Stimulated activated CD8-positive, alpha-beta memory T cell treated with anti-CD3 and anti-CD28 coated beads, Interleukin-15, amount 100 ng/mL, for 4 hours (primary cell): ENCODE measurements around the gene BAHD1.

Experiments used
- DNase-seq, 2 donors: peaks; one replicate each; pipeline ENCODE4 v3.0.0-alpha.2; 2020; ENCODE audit warnings: low read depth in 2 of 2

The BAHD1 gene

DNA sequence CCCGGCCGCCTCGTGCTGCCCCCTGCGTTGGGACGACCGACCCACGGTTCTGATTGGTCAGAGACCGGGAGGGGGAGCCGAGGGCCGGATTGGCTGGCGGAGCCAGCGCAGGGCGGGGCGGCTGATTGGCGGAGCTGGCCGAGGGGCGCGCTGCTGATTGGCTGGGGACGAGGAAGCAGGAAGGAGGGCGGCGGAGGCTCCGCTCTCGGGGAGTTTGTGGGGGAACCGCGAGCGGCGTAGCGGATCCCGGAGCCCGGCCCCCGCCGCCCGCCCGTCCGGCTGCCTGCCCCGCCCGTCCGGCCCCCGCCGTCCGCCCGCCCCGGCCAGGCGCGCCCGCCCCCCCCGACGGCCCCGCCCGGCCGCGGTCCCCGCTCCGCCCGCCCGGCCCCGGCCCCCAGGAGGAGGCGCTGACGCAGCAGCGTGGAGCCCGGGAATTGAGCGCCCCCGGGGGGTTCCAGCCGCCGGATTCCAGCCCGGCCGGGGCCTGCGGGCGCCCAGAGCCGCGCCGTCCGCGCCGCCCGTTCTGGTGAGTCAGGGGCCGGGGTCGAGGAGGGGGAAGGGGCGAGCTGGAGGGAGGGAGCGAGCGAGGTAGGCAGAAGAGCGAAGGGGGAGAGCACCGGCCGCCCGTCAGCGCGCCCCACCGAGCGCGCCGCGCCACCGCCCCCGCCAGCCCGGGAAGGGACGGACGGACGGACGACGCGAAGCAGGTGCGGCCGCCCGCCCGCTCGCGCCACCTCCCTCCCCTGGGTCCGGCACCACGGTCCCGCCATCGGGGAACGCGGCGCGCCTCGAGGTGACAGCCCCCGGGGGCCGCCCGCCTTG, at the start of gene BAHD1:
Gene BAHD1, plus strand, starts transcription at position 211 of the 822 bp plus-strand sequence. CDS start 17,512 bp downstream, outside the sequence.
- DNase-seq: peak; percentile 92 to 93

DNA sequence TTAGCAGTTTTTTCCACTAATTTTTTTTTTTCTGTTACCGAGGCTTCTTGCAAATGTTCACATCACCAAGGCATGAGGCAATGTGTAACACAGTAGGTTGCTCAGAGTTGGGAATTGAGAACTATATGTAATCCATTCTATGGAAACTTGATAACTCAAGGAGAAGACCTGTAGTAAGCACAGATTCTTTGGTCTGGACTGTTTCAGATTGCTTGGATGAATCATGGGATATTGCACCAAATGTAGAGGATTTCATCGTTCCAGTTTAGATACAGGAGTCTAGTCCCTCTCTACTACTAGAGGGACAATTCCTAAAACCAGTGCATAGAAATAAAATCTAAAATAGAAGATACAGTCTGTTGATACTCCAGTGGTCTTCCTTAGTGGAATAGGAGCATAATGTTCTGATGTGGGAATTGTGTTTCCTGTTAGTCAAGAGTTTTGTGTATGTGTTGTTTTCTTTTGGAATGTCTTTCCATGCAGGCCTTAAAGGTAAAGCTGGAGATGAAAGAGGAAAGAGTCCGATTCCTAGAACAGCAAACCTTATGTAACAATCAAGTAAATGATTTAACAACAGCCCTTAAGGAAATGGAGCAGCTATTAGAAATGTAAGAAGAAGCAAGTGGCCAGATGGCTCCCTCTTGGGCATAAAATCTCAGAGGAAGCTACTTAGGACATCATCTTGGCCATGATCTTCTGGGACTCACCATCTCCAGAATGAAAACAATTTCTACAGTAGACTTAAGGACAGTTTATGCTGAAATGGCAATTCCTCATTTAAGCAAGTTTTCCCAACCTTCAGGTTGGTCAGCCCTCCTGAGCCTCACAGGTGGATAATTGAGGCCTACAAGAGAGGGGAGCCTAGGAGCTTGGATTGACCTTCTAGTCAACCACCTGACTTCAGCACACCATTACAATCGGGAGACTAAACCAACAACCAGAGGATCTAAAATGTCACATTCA, 47.5 kb upstream of the BAHD1 start:
- DNase-seq: no peak

DNA sequence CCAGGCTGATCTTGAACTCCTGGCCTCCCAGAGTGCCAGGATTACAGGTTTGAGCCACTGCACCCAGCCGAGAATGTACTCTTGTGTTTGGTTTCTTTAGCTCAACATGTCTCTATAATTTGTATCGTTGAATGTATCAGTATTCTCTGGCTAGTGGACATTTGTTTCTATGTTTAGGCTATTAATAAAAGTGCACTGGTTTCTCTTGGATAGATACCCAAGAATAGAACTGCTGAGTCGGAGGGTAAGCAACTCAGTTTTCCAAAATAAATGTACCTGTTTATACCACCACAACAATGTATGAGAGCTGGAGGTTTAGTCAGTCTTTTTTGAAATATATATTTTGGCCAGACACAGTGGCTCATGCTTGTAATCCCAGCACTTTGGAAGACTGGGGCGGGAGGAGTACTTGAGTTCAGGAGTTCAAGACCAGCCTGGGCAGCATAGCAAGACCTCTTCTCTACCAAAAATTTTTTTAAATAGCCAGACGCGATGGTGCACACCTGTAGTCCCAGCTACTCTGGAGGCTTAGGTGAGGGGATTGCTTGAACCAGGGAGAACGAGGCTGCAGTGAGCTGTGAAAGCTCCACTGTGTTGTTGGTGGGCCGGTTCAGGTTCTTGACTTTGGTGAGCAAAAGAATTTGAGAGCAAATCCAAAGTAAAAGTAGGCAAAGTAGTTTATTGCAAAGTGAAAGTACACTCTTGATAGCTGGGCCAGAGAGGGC, 42.9 kb upstream of the BAHD1 start:
- DNase-seq: no peak

DNA sequence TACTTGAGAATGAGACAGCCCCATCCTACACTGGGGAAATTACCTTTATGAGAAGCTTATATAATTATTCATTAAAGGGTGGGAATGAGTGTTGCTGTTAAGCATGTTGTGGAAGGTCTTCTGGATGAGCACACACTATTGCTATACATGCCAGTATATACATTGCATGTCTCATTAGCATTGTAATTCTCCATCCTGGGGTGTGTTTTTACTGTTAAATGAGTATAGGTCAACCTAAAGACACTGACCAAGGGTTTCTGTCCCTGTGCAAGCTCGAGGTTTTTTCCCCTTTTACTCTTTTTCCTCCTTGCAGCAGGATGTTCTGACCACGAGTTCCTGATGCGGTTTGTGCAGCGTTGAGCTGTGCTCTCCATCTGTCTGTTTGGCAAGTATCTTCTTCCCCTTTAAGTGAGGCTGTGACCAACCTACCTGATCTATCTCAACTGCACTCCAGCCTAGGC, 42.3 kb upstream of the BAHD1 start:
- DNase-seq: no peak

DNA sequence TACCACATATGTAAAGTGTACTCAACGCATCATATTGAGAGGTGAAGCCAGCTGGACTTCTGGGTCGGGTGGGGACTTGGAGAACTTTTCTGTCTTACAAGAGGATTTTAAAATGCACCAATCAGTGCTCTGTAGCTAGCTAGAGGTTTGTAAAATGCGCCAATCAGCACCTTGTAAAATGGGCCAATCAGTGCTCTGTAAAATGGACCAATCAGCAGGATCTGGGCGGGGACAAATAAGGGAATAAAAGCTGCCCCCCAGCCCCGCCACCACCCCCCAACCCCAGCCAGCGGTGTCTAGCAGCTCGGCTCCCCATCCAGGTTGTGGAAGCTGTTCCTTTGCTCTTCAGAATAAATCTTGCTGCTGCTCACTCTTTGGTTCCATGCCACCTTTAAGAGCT, 41.4 kb upstream of the BAHD1 start:
- no peak for DNase-seq

DNA sequence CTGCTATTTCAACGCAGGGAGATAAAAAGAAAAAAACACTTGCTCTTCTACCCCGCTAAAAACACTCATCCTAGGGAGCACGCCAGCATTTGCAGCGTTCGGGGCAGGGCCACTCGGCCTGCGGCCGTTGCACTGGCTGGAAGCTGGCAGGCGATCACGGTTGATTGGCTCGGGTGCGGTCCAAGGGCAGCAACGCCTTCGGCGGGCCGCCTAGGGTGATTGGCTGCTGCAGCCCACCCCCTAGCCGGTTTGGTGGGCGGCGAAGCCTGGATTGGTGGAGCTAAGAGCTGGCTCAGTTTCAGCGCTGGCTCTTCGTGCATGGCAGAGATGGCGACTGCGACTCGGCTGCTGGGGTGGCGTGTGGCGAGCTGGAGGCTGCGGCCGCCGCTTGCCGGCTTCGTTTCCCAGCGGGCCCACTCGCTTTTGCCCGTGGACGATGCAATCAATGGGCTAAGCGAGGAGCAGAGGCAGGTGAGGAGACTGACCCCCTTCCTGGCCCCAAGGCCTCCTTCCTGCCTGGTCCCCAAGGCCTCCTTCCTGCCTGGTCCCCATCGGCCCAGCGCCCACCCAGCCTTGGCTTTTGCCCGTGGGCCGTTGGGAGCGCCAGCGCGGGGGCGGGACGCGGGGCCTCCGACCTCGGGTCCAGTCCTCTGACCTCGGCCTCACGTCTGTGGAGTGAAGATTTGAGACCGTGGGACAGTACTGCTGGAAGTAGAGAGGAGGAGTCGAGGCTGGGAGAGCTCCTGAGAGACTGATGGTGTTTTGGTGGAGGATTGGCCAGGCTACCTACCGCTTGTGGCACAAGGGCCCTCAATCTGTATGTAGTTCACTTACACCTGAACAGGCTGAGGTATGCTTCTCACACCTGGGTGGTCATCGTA, 35.0 kb upstream of the BAHD1 start, which contains the start of gene IVD:
Gene IVD, plus strand, starts transcription at position 295 of the 881 bp plus-strand sequence. Its CDS starts 33 bp downstream, at position 328.
- peak; percentile 76 to 81 for DNase-seq

DNA sequence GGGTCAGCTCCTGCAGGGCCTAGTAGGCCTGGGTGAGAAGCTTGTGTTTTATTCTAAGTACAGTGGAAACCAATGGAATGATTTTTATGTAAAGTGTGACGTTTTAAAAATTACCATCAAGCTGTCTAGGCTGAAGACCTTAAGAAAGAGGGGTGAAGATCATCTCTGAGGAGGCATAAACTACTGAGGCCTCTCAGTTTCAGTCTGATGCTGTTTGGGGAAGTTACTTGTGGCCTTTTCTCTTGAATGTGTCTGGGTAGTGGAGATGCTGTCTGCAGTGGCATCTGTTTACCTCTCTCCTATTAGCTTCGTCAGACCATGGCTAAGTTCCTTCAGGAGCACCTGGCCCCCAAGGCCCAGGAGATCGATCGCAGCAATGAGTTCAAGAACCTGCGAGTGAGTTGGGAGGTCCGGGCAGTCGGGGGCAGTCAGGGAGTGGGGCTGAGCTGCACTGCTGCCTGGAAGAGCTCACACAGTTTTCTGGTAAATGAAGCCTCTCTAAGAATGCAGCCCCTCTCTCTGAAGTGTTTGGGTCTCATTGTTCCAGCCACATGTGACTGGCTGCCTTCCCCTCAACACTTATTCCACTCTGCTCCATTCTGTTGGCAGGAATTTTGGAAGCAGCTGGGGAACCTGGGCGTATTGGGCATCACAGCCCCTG, 33.3 kb upstream of the BAHD1 start:
- DNase-seq: no peak

DNA sequence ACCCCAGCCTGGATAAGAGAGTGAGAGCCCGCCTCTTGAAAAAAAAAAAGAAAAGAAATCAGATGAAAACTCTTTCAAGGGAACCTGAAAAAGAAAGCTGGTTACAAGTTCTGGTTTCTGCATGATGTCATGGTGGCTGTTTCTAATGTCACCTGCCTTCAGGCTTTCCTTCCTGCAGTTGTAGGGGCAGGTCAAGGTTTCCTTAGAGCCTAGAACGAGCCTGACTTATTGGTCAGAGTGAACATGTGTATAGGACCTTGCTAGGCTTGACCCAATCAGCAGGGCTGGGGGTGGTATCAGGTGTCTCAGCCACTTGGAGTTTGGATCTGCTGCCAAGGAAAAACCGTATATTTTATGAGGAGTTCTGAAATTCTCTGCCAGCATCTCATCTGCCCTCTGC, 31.4 kb upstream of the BAHD1 start:
- no peak for DNase-seq

DNA sequence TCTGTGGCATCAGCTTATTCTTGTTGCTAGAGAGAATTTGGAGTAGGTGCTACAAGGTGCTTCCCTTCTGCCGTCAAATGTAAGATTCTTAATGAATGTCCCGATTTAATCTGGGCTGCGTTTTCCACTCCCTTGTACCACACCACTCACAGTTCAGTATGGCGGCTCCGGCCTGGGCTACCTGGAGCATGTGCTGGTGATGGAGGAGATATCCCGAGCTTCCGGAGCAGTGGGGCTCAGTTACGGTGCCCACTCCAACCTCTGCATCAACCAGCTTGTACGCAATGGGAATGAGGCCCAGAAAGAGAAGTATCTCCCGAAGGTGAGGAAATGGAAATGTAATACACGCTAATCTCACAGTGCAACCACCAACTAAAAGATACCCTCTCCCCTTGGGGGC, 30.3 kb upstream of the BAHD1 start:
- DNase-seq: no peak

DNA sequence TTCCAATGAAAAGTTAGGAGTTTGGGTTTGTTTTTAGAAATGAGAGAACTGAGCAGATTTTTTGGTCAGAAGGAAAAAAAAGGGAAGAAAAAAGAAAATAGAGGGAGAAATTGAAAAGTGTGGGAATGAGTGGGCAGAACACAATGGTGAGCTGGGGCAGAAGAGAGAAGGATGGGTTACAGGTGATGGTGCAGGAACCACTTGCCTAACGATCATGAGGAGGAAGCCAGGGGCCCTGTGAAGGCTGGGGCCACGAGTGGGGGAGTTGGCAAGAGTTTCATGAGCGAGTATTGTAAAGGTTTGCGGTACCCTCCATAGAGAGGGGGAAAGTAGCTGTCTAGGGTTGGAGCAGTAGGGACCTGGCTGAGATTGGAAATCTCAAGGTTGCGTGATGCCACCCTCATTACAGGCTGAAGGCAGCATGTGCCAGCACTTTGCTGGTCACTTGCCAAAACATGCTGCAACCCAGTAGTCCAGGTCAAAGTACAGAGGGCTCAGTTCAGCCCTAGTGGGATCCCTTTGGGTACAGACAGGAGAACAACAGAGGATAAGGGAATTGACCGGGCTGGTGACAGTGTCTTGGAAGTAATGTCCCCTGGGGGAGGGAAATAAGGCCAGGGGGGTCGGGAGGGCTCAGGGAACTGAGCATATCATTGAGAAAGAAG, 28.5 kb upstream of the BAHD1 start:
- DNase-seq: no peak

DNA sequence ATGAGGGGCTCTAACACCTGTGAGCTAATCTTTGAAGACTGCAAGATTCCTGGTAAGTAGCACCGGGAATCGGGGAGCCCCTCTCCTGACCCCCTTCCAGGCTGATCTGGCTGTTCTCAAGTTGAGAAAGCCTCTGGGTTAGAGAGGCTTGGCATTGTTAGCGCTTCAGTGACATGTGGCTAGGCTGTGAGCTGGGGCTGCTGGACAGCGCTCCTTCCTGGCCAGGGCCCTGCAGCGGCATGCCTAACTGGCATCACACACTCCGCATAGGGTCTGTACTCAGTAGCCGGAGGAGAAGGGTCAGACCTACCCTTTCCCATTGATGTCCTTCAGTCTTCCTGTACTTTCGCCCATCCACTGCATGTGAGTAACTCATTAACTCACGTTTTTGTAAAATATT, 27.7 kb upstream of the BAHD1 start:
- DNase-seq: no peak

DNA sequence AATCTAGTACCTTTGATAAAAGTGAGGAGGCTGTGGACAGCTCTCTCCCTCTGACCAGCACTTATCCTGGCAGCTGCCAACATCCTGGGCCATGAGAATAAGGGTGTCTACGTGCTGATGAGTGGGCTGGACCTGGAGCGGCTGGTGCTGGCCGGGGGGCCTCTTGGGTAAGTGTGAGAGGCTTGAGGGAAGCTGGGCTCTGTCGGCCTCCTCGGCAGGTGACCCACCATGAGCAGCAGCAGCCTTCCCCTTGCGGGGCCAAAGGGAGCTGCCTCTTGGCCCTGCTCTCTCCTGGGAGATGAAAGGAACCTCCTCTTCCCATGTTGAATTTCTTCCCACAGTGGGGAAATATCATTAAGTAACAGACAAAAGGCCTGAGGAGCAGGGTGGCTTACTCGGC, 25.9 kb upstream of the BAHD1 start:
- DNase-seq: no peak

DNA sequence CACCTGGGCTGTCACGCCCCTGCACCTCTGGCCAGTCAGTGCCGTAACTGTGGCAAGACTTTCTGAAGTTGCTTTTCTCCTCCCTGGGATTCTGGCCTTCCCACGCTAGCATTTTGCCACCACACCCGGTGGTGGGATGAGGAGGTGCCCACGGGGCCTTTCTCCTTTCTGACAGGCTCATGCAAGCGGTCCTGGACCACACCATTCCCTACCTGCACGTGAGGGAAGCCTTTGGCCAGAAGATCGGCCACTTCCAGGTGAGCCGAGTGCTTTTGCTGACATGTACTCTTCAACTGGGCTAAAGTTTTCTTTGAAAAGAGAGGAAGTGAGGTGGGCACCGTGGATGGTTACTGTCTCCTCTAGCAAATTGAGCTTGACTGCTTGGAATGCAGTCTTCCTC, 25.5 kb upstream of the BAHD1 start:
- DNase-seq: no peak

DNA sequence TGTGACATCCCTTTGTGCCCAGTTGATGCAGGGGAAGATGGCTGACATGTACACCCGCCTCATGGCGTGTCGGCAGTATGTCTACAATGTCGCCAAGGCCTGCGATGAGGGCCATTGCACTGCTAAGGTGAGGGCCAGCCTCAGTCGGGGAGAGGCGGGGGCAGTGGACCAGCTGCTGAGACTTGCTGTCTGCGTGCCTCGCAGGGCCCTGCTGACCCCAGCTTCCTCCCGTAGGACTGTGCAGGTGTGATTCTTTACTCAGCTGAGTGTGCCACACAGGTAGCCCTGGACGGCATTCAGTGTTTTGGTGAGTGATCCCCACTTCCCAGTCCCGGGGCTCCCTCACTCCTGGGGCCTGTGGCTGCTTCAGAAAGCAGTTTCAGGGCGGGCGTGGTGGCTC, 24.7 kb upstream of the BAHD1 start:
- no peak for DNase-seq

DNA sequence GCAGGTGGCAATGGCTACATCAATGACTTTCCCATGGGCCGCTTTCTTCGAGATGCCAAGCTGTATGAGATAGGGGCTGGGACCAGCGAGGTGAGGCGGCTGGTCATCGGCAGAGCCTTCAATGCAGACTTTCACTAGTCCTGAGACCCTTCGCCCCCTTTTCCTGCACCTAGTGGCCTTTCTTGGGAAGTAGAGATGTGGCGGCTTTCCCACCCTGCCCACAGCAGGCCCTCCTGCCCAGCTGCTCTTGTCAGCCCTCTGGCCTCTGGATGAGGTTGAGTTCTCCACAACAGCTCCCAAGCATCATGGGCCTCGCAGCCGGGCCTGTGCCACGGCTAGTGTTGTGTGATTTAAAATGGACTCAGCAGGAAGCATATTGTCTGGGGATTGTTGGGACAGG, 22.6 kb upstream of the BAHD1 start:
- DNase-seq: no peak

DNA sequence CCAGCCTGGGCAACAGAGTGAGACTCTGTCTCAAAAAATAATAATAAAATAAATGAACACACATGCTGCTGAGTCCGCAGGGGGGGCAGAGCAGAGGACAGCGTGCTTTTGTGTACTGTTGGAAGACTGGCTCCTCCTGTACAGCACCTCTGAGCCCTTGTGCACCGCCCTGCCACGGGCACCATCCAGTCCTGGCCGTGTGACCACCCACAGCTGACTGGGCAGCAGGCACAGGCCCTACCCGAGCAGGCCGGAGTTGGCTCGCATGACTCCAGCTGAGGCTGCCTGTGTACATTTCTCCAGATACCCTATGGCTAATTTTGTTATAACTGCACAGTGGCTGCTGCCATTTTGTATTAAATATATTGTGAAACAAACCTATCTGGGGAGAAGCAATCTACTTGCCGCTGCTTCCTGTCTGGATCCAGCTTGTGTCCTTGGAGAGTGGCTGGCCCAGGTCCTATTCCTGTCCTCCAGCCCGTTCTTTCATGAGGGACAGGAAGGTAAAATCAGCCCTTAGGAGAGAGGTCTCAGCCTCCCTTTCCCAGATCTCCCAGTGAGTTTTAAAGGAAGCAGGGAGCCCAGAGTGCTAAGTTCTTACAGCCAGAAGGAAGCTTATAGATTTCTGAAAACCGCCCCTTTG, 20.6 kb upstream of the BAHD1 start:
- DNase-seq: no peak

DNA sequence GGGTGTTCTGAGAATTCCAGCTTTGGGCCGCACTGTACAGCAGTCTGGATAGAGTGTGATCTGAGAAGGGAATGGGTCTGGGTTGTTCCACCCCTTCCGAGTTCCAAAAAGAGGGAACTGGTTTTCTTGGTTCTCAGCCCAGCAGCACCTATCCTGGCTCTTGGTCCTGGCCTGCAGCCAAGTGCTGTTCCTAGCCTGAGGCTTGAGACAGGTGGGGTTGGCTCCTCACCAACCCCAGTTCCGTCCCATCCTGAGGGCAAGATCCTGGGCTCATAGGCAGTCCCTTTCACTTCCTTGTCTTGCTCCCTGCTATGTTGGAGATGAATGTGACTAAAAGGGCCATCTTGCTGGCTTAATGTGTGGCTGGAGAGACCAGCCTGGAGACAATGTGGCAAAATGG, 20.0 kb upstream of the BAHD1 start:
- no peak for DNase-seq

DNA sequence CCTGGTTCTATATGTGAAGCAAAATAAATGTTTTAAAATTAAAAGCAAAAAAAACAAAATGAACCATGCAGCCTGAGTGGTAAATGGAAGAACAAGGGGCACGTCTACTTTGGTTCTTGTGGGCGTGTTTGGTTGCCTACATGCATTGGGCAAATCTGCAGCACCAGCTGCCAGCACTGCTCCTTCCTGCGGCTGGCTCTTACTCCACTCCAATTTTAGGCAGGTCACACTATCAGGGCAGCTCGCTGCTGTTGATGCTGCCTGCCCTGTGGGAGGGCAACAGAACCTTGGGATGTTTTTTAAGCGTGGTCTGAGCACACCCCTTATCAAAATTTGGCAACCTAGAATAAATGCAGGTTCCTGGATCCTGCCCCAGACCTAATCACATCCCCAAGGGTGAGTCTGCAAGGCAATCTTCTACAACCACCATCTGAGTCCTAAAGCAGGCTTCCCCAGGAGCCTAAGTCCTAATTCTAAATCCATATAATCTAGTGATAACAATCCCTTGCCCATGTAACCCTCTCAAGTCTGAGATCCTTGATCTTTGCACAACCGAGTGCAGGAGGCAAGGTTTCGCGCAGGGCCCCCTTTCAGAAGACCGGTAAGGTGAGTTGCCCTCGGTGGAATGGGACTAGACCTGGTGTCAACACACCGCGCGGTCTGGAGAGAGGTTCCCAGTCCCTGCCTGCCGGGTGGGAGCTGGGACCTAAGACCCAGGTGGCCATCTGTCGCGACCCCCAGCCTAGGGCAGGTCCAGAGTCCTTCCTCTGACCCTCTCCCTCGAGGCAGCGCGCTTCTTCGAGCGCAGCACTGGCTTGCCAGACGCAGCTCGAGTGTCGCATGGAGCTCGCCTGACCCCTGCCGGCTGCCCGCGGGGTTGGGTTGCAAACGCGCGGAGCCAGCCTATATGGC, 19.3 kb upstream of the BAHD1 start:
- peak; percentile 39 to 46 for DNase-seq
